H1 (cell line): ENCODE measurements around the gene CCL24. TPM values are rescaled to one million over a fixed set of nuclear protein-coding genes. Genes with fewer than 3 reads are reported as not detected.

Experiments used
- CTCF ChIA-PET: fragments of 300-600 bp; sonication (Branson Sonifier 250); formaldehyde crosslinking; loops from one replicate; lab custom pipeline; 2021; ENCODE audit not compliant: partially characterized antibody; lab: Charles Lee
- POLR2A ChIA-PET: fragments of 300-600 bp; sonication (Branson Sonifier 250); formaldehyde crosslinking; loops from one replicate; lab custom pipeline; 2021; ENCODE audit warnings: inconsistent platforms; ENCODE audit not compliant: partially characterized antibody; lab: Charles Lee
- DNase-seq, 2 experiments: peaks; one replicate each; pipeline versions ENCODE4 v3.0.0 to v3.0.0-alpha.2; 2010 to 2022; ENCODE audit warnings: low spot score in 2 of 2, low read depth in 1 of 2, mixed read lengths in 1 of 2
- FAIRE-seq: peaks from 2 replicates; lab custom pipeline; 2011; peaks lifted over from hg19 to GRCh38; lab: Jason Lieb, UNC
- H2AFZ ChIP-seq: 2 replicates; pipeline ENCODE4 v1.8.1; 2012; ENCODE audit warnings: low read length, inconsistent platforms
- H2AK5ac ChIP-seq: 2 replicates; pipeline ENCODE4 v1.6.1; 2013; ENCODE audit warnings: low read depth, low read length
- H2BK120ac ChIP-seq: replicated peaks from 2 replicates; pipeline ENCODE3; 2013; ENCODE audit warnings: low read depth, low read length, inconsistent platforms
- H2BK12ac ChIP-seq: 2 replicates; pipeline ENCODE4 v1.6.1; 2013; ENCODE audit warnings: low read depth, low read length
- H2BK15ac ChIP-seq: 2 replicates; pipeline ENCODE4 v1.6.1; 2013; ENCODE audit warnings: low read length
- H2BK20ac ChIP-seq: 2 replicates; pipeline ENCODE4 v1.6.1; 2013; ENCODE audit warnings: low read length
- H2BK5ac ChIP-seq: 2 replicates; pipeline ENCODE4 v1.6.1; 2013; ENCODE audit warnings: low read depth, low read length
- H3K14ac ChIP-seq: 2 replicates; pipeline ENCODE4 v1.6.1; 2013; ENCODE audit warnings: inconsistent platforms; ENCODE audit not compliant: insufficient read length
- H3K18ac ChIP-seq: 2 replicates; pipeline ENCODE4 v1.6.1; 2013; ENCODE audit warnings: low read length; ENCODE audit errors: extremely low read depth
- H3K23ac ChIP-seq: 2 replicates; pipeline ENCODE4 v1.6.1; 2013; ENCODE audit warnings: inconsistent platforms; ENCODE audit not compliant: insufficient read length
- H3K23me2 ChIP-seq: 2 replicates; pipeline ENCODE4 v1.6.1; 2013; ENCODE audit warnings: low read depth, low read length
- H3K27ac ChIP-seq: 2 replicates; pipeline ENCODE4 v1.6.1; 2011; ENCODE audit warnings: low read depth, low read length, inconsistent platforms
- H3K27me3 ChIP-seq, 4 experiments: replicated peaks in 1 of 4; 1 replicate in 1 of 4; 2 replicates in 3 of 4; pipeline versions ENCODE4 v1.6.1 to v1.8.1; 2011 to 2013; ENCODE audit warnings: low read length in 3 of 4, mild to moderate bottlenecking in 3 of 4, inconsistent platforms in 2 of 4, mixed read lengths in 2 of 4, moderate library complexity in 1 of 4; ENCODE audit not compliant: control insufficient read depth in 3 of 4, insufficient read depth in 3 of 4; ENCODE audit errors: extremely low read depth in 1 of 4
- H3K36me3 ChIP-seq, 4 experiments: 2 replicates each; pipeline versions ENCODE4 v1.6.1 to v1.8.1; 2011 to 2013; ENCODE audit warnings: mild to moderate bottlenecking in 4 of 4, low read length in 3 of 4, moderate library complexity in 2 of 4, control low read depth in 1 of 4, inconsistent platforms in 1 of 4; ENCODE audit not compliant: insufficient read depth in 4 of 4, control insufficient read depth in 2 of 4
- H3K4ac ChIP-seq: replicated peaks from 2 replicates; pipeline ENCODE3; 2013; ENCODE audit warnings: low read length, low read depth, mixed read lengths, inconsistent platforms; ENCODE audit not compliant: insufficient read length
- H3K4me1 ChIP-seq, 4 experiments: replicated peaks in 1 of 4; 1 replicate in 1 of 4; 2 replicates in 3 of 4; pipeline versions ENCODE4 v1.6.1 to v1.8.1; 2011 to 2013; ENCODE audit warnings: low read length in 3 of 4, inconsistent platforms in 2 of 4, mixed read lengths in 1 of 4; ENCODE audit not compliant: insufficient read depth in 4 of 4, control insufficient read depth in 3 of 4
- H3K4me2 ChIP-seq, 2 experiments: 2 replicates each; pipeline versions ENCODE4 v1.6.1 to v1.8.1; 2011 to 2013; ENCODE audit warnings: low read depth in 2 of 2, low read length in 2 of 2, control low read depth in 1 of 2, inconsistent platforms in 1 of 2, mild to moderate bottlenecking in 1 of 2; ENCODE audit not compliant: insufficient read depth in 1 of 2
- H3K4me3 ChIP-seq, 4 experiments: fragments of 200-600, 300-600 bp in 1 of 4; sonication (generic), shearing (Covaris generic), sonication (Bioruptor Twin) in 1 of 4; 2 replicates each; pipeline versions ENCODE4 v1.5.1 to v1.8.1; 2011 to 2016; ENCODE audit warnings: low read length in 4 of 4, low read depth in 3 of 4, control low read depth in 2 of 4, inconsistent platforms in 2 of 4, mild to moderate bottlenecking in 2 of 4, mixed read lengths in 1 of 4, moderate library complexity in 1 of 4; ENCODE audit not compliant: insufficient read depth in 2 of 4; ENCODE audit errors: extremely low read depth in 1 of 4
- H3K56ac ChIP-seq: replicated peaks from 2 replicates; pipeline ENCODE3; 2013; ENCODE audit warnings: low read depth, mild to moderate bottlenecking, mixed read lengths, low read length, inconsistent platforms; ENCODE audit not compliant: insufficient read length
- H3K79me1 ChIP-seq: 2 replicates; pipeline ENCODE4 v1.6.1; 2013; ENCODE audit warnings: low read depth, low read length, control low read depth
- H3K79me2 ChIP-seq, 2 experiments: 2 replicates each; pipeline versions ENCODE4 v1.6.1 to v1.8.1; 2012 to 2013; ENCODE audit warnings: low read length in 2 of 2, mild to moderate bottlenecking in 2 of 2, inconsistent platforms in 1 of 2; ENCODE audit not compliant: insufficient read depth in 2 of 2, control insufficient read depth in 1 of 2
- H3K9ac ChIP-seq, 4 experiments: replicated peaks in 1 of 4; 1 replicate in 1 of 4; 2 replicates in 3 of 4; pipeline versions ENCODE4 v1.6.1 to v1.8.1; 2011 to 2013; ENCODE audit warnings: low read depth in 3 of 4, low read length in 3 of 4, control low read depth in 2 of 4, mild to moderate bottlenecking in 2 of 4, moderate library complexity in 2 of 4, inconsistent platforms in 1 of 4; ENCODE audit errors: extremely low read depth in 1 of 4
- H3K9me3 ChIP-seq, 2 experiments: 2 replicates each; pipeline versions ENCODE4 v1.6.1 to v1.8.1; 2012 to 2013; ENCODE audit warnings: mild to moderate bottlenecking in 2 of 2, moderate library complexity in 2 of 2, control low read depth in 1 of 2, inconsistent platforms in 1 of 2, low read depth in 1 of 2, low read length in 1 of 2, mixed read lengths in 1 of 2; ENCODE audit not compliant: insufficient read depth in 2 of 2
- H4K20me1 ChIP-seq, 2 experiments: replicated peaks in 1 of 2; 2 replicates each; pipeline versions ENCODE3 to v1.8.1; 2011 to 2013; ENCODE audit warnings: inconsistent platforms in 2 of 2, low read length in 2 of 2, mild to moderate bottlenecking in 1 of 2; ENCODE audit not compliant: insufficient read depth in 2 of 2, control insufficient read depth in 1 of 2
- H4K5ac ChIP-seq: 2 replicates; pipeline ENCODE4 v1.6.1; 2013; ENCODE audit warnings: low read length, low read depth, mixed read lengths, inconsistent platforms; ENCODE audit not compliant: insufficient read length
- H4K8ac ChIP-seq: 2 replicates; pipeline ENCODE4 v1.8.0; 2013; ENCODE audit warnings: mild to moderate bottlenecking, moderate library complexity, low read length, inconsistent platforms; ENCODE audit not compliant: insufficient read depth; ENCODE audit errors: extremely low read depth
- H4K91ac ChIP-seq: replicated peaks from 2 replicates; pipeline ENCODE3; 2013; ENCODE audit warnings: low read length, mixed read lengths, inconsistent platforms; ENCODE audit not compliant: insufficient read length
- BRCA1 ChIP-seq: IDR thresholded peaks from 2 replicates; pipeline ENCODE4 v1.6.1; 2012; ENCODE audit warnings: low read depth, low read length, improper control_type of control experiment
- CBX8 ChIP-seq: fragments of 300-800, 300-1000 bp; sonication (generic); IDR thresholded peaks from 2 replicates; pipeline ENCODE4 v1.7.1; 2016; ENCODE audit warnings: low read depth, low read length, borderline replicate concordance
- CHD2 ChIP-seq: IDR thresholded peaks from 2 replicates; pipeline ENCODE4 v1.6.1; 2012; ENCODE audit warnings: low read length, improper control_type of control experiment
- KDM1A ChIP-seq: fragments of 200-600, 300-600 bp; sonication (generic); IDR thresholded peaks from 2 replicates; pipeline ENCODE4 v1.7.1; 2016; ENCODE audit warnings: mild to moderate bottlenecking, low read length, borderline replicate concordance
- KDM5A ChIP-seq: fragments of 200-600 bp; IDR thresholded peaks from 2 replicates; pipeline ENCODE4 v1.7.1; 2012; ENCODE audit warnings: mild to moderate bottlenecking, low read length, inconsistent platforms, mixed read lengths
- POLR2A ChIP-seq, 2 experiments: IDR thresholded peaks; 1 replicate in 1 of 2; 2 replicates in 1 of 2; pipeline ENCODE4 v1.6.1; 2011; ENCODE audit warnings: low read depth in 2 of 2, low read length in 2 of 2, mild to moderate bottlenecking in 2 of 2; ENCODE audit errors: control extremely low read depth in 1 of 2
- RFX5 ChIP-seq: IDR thresholded peaks from 2 replicates; pipeline ENCODE4 v1.6.1; 2011; ENCODE audit warnings: low read depth, low read length, improper control_type of control experiment, borderline replicate concordance
- SP4 ChIP-seq: IDR thresholded peaks from 2 replicates; pipeline ENCODE4 v1.6.1; 2012; ENCODE audit warnings: low read length, inconsistent platforms
- TAF7 ChIP-seq: optimal IDR thresholded peaks from 2 replicates; pipeline ENCODE3; 2011; ENCODE audit warnings: low read depth, mild to moderate bottlenecking, inconsistent platforms, low read length, moderate library complexity, borderline replicate concordance
- TEAD4 ChIP-seq: IDR thresholded peaks from 2 replicates; pipeline ENCODE4 v1.6.1; 2012; ENCODE audit warnings: low read depth, low read length, inconsistent platforms, mixed read lengths
- WGBS, 2 experiments: shearing (Covaris generic) in 1 of 2; methylation state at CpG; one replicate each; pipeline versions ENCODE4 v1.1.6 to v1.1.7; 2013 to 2015; ENCODE audit warnings: low lambda C conversion rate in 2 of 2, mixed read lengths in 2 of 2, inconsistent platforms in 1 of 2, low coverage in 1 of 2, missing lambda C conversion rate in 1 of 2; ENCODE audit not compliant: insufficient replicate concordance in 2 of 2, insufficient coverage in 1 of 2, insufficient read length in 1 of 2; ENCODE audit errors: extremely low coverage in 1 of 2, missing lambda C conversion rate in 1 of 2; 5-methylcytosine and 5-hydroxymethylcytosine counted together
- polyA plus RNA-seq, 7 experiments: library from polyadenylated mRNA; depleted of rRNA in 3 of 7; stranded (reverse) in 5 of 7; unstranded in 2 of 7; fragments of >200 nt in 5 of 7; fragments of 200-250 nt in 2 of 7; gene quantifications; 1 replicate in 5 of 7; 2 replicates in 1 of 7; 4 replicates in 1 of 7; pipeline versions ENCODE4 v1.2.1 to v1.2.3, GENCODE V29; 2011 to 2013; ENCODE audit warnings: missing spikeins in 2 of 7, mixed read lengths in 2 of 7
- total RNA-seq: library from RNA; stranded (reverse); fragmentation: NEBNext Ultra II Directional; extraction: Animal tissue kit (Norgen Biotek cat#: 25700); gene quantifications from 2 replicates; pipeline ENCODE4 v1.2.1, GENCODE V29; 2021
- TF ChIP-seq, protein P1 (sequence below): IDR thresholded peaks from 2 replicates; pipeline ENCODE4 v1.6.1; 2012; ENCODE audit warnings: inconsistent platforms

The CCL24 gene
- total and polyA plus RNA-seq, 2 of the 8 experiments (the other 6 are each of a cell fraction or from before 2014, with no cell fraction given) = not detected

DNA sequence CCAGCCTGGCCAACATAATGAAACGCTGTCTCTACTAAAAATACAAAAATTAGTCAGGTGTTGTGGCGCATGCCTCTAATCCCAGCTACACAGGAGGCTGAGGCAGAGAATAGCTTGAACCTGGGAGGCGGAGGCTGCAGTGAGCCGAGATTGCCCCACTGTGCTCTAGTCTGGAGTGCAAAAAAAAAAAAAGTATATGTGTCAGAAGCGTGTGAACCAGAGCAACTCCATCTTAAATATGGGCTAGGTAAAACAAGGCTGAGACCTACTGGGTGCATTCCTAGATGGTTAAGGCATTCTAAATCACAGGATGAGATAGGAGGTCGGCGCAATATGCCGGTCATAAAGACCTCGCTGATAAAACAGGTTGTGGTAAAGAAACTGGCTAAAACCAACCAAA lies 6.2 kb downstream of the CCL24 start:
- Histone ChIP-seq H2AFZ (no peak overlapping the region), H4K5ac (no peak overlapping the region), H2BK15ac (no peak overlapping the region), H3K9ac (no peak overlapping the region), H2BK20ac (no peak overlapping the region), H3K4me1 (no peaks in the 10 kb centered on the region), H3K4me3 (no peak overlapping the region), H3K14ac (no peak overlapping the region), H3K4me2 (no peak overlapping the region), H3K4ac (no peak overlapping the region), H3K23ac (no peak overlapping the region), H4K8ac (no peak overlapping the region), H3K23me2 (no peaks in the 10 kb centered on the region), H2BK12ac (no peak overlapping the region), H3K9me3 (peaks cover 6 to 9% of the 10 kb centered on the region in 2 experiments; a peak in 3 of 4 replicates), H3K79me2 (no peaks in the 10 kb centered on the region), H3K18ac (no peak overlapping the region), H2BK120ac (no peak overlapping the region), H4K20me1 (no peaks in the 10 kb centered on the region), H3K56ac (no peak overlapping the region), H3K36me3 (no peaks in the 10 kb centered on the region), H2AK5ac (no peak overlapping the region), H2BK5ac (no peak overlapping the region), H3K27ac (no peak overlapping the region), H3K27me3 (no peaks in the 10 kb centered on the region), H4K91ac (no peak overlapping the region), H3K79me1 (no peaks in the 10 kb centered on the region)
- CTCF ChIA-PET = no interaction called here
- FAIRE-seq (no peak), DNase-seq (no peak)
- 83% methylated on average over 9 of the region's 9 CpGs; no CpG with 5 or more reads in 1 of the 2 experiments for WGBS, 2 experiments
- POLR2A ChIA-PET = no interaction called here
- TF ChIP-seq RFX5 (no peak), KDM5A (no peak), CBX8 (no peak), BRCA1 (no peak), SP4 (no peak), KDM1A (no peak), TAF7 (no peak), CHD2 (no peak), POLR2A (IDR thresholded peaks at IDR 0.05; ENCODE audit: control extremely low read depth in 1 of 2, low read depth in 2 of 2, low read length in 2 of 2) (no peak), TEAD4 (no peak)
- TF ChIP-seq, protein P1, sequence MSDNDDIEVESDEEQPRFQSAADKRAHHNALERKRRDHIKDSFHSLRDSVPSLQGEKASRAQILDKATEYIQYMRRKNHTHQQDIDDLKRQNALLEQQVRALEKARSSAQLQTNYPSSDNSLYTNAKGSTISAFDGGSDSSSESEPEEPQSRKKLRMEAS = no peak
